ENCODE data around the gene LRIT3.

Gene LRIT3

DNA sequence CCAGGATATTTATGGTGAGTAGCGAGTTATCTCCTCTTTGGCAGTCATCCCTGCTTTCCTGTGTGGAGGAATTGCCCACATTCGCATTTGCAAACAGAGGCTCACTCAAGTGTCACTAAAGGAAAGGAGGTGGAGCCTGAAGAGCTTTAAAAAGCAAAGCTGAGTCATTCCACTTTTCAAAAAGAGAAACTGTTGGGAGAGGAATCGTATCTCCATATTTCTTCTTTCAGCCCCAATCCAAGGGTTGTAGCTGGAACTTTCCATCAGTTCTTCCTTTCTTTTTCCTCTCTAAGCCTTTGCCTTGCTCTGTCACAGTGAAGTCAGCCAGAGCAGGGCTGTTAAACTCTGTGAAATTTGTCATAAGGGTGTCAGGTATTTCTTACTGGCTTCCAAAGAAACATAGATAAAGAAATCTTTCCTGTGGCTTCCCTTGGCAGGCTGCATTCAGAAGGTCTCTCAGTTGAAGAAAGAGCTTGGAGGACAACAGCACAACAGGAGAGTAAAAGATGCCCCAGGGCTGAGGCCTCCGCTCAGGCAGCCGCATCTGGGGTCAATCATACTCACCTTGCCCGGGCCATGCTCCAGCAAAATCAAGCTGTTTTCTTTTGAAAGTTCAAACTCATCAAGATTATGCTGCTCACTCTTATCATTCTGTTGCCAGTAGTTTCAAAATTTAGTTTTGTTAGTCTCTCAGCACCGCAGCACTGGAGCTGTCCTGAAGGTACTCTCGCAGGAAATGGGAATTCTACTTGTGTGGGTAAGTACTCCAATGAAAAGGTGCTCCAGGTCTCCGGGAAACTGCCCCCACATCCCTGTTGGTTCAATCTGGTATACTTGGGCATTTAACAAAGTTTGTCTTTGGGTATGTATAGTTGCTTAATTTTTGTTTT is 65.0 kb downstream of the LRIT3 start, which contains the start of gene EGF:
TSS of gene EGF (plus strand) at position 178 of the 890 bp plus-strand sequence. CDS start at position 631, 453 bp downstream.
- H3K27ac ChIP-seq (ENCODE audit: low read depth, low read length) = peak within 1 kb of the TSS; percentile 74
- H3K4me3 ChIP-seq (ENCODE audit: low read length) = peak within 1 kb of the TSS; percentile 24; the same call in 1 of the 2 replicates
- WGBS = 61% methylated on average over 9 of the region's 9 CpGs
- H3K27me3 ChIP-seq (ENCODE audit: insufficient read depth, low read length) = no peaks in the 10 kb centered on the region
- H3K36me3 ChIP-seq (ENCODE audit: insufficient read depth, low read length) = no peaks in the 10 kb centered on the region
- no peaks in the 10 kb centered on the region for H3K9me3 ChIP-seq (ENCODE audit: insufficient read depth, low read depth, low read length)
- H3K9ac ChIP-seq (ENCODE audit: low read depth, low read length) = peak within 1 kb of the TSS; percentile 61
- peaks cover 36% of the 10 kb centered on the region for H3K4me1 ChIP-seq (ENCODE audit: insufficient read depth, low read length)

DNA sequence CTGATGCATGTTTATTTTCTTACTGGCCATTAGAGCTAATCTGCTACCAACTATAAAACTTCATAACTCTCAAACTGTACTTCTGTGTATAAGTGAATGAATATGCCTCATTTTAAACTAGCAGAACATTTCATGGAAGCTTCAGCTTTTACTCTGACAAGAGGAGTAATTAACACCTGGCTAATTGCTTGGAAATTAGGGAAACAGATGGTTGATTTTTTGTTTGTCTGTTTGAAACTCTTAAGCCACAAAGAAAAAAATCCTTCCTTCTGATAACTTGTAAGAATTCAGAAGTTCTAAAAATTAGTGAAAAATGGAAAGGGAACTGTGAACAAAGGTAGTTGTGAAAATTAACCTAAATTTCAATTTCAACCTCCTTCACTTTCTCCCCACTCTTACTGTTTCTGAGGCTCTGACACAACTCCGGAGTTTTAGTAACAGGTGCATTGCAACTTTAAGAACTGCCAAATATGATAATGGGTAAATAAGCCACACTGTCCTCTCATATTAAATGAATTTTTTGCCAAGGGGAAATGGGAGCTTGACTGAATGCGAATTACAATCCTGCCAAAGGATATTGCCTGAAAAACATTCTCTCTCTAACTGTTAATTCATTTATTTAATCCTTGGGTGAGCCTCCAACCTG is 65.8 kb downstream of the LRIT3 start:
- Histone ChIP-seq H3K36me3 (ENCODE audit: insufficient read depth, low read length) (no peaks in the 10 kb centered on the region), H3K9me3 (ENCODE audit: insufficient read depth, low read depth, low read length) (no peaks in the 10 kb centered on the region), H3K27me3 (ENCODE audit: insufficient read depth, low read length) (no peaks in the 10 kb centered on the region), H3K9ac (ENCODE audit: low read depth, low read length) (no peak overlapping the region), H3K4me1 (ENCODE audit: insufficient read depth, low read length) (peaks cover 36% of the 10 kb centered on the region), H3K27ac (ENCODE audit: low read depth, low read length) (no peak overlapping the region; the same call in 1 of the 2 replicates), H3K4me3 (ENCODE audit: low read length) (peak overlapping the region; percentile 24; the same call in 1 of the 2 replicates)
- WGBS = 86% methylated on average over 2 of the region's 2 CpGs

DNA sequence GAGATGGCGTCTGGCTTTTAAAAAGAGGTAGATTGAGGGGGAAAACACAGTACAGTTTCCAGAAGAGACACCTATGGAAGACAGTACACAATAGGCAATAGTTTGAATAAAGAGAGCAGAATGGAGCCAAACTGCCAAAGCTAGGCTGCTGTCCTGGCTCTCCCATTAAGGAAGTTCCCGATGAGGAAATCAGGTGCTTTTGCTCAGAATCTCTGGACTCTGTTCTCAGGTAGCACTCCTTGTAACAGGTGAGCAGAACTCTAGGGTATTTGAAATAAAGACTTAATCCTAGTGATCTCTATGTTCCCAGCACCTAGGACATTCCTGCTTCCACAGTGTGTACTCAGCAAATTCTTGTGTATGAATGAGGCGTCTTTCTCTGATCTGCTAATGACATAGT is 66.4 kb downstream of the LRIT3 start:
- no peak overlapping the region for H3K27ac ChIP-seq (ENCODE audit: low read depth, low read length)
- 83% methylated on average over 3 of the region's 3 CpGs for WGBS
- H3K9ac ChIP-seq (ENCODE audit: low read depth, low read length) = no peak overlapping the region
- no peaks in the 10 kb centered on the region for H3K27me3 ChIP-seq (ENCODE audit: insufficient read depth, low read length)
- H3K4me3 ChIP-seq (ENCODE audit: low read length) = no peak overlapping the region
- H3K9me3 ChIP-seq (ENCODE audit: insufficient read depth, low read depth, low read length) = no peaks in the 10 kb centered on the region
- H3K4me1 ChIP-seq (ENCODE audit: insufficient read depth, low read length) = peaks cover 36% of the 10 kb centered on the region
- no peaks in the 10 kb centered on the region for H3K36me3 ChIP-seq (ENCODE audit: insufficient read depth, low read length)

DNA sequence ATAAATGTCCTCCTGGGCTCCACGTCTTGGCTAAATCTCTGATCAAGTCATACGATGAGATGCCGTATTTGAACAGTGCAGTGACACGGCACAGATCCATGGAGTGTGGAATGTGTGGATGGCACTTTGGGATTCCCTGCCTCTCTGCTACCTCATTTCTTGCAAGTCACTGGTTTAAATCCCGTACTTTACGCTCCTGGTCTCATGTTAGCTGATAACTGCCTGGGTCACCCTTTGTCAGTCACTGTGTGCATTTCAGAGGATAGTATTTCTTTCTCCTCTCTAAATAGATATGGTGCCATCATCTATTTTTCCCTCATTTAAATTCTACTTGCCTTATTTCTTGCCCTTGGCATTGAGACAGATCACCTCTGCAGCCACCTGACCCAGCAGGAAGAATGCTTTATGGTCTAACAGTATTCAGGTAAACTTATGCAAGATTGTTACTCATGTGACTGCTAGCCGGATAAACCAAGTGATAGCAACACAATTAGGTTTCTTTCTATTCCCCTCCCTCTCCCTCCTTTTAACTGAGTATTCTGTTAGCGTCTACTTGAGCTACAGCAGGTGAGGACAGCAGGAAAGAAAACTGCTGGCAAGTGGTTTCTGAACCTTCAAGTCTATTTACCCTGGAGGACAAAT is 67.6 kb downstream of the LRIT3 start:
- no peaks in the 10 kb centered on the region for H3K36me3 ChIP-seq (ENCODE audit: insufficient read depth, low read length)
- no peak overlapping the region for H3K9ac ChIP-seq (ENCODE audit: low read depth, low read length)
- H3K27ac ChIP-seq (ENCODE audit: low read depth, low read length) = no peak overlapping the region
- no peaks in the 10 kb centered on the region for H3K27me3 ChIP-seq (ENCODE audit: insufficient read depth, low read length)
- no peaks in the 10 kb centered on the region for H3K9me3 ChIP-seq (ENCODE audit: insufficient read depth, low read depth, low read length)
- WGBS = 87% methylated on average over 8 of the region's 8 CpGs
- peaks cover 37% of the 10 kb centered on the region for H3K4me1 ChIP-seq (ENCODE audit: insufficient read depth, low read length)
- H3K4me3 ChIP-seq (ENCODE audit: low read length) = no peak overlapping the region

DNA sequence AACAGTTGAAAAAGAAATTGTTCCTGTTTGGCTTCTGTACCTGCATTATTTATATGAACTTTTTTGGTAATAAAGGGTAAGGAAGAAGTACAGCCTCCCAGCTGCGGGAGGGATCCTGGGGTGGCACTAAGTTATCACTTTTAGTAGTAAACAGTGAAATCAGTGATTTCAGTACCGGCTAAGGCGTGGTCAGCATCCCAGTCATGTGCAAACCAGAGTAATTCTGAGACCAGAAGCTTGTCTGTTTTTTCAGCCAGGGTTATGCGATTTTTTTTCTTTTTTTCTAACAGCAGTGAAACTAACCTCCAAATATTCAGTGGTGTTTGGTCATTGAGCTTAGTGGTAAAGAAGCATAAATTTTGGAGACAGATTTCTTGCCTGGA is 68.1 kb downstream of the LRIT3 start:
- H3K27ac ChIP-seq (ENCODE audit: low read depth, low read length) = no peak overlapping the region
- H3K4me1 ChIP-seq (ENCODE audit: insufficient read depth, low read length) = peaks cover 42% of the 10 kb centered on the region
- no peaks in the 10 kb centered on the region for H3K9me3 ChIP-seq (ENCODE audit: insufficient read depth, low read depth, low read length)
- H3K36me3 ChIP-seq (ENCODE audit: insufficient read depth, low read length) = no peaks in the 10 kb centered on the region
- 82% methylated on average over 4 of the region's 4 CpGs for WGBS
- no peak overlapping the region for H3K4me3 ChIP-seq (ENCODE audit: low read length)
- H3K9ac ChIP-seq (ENCODE audit: low read depth, low read length) = no peak overlapping the region
- no peaks in the 10 kb centered on the region for H3K27me3 ChIP-seq (ENCODE audit: insufficient read depth, low read length)

DNA sequence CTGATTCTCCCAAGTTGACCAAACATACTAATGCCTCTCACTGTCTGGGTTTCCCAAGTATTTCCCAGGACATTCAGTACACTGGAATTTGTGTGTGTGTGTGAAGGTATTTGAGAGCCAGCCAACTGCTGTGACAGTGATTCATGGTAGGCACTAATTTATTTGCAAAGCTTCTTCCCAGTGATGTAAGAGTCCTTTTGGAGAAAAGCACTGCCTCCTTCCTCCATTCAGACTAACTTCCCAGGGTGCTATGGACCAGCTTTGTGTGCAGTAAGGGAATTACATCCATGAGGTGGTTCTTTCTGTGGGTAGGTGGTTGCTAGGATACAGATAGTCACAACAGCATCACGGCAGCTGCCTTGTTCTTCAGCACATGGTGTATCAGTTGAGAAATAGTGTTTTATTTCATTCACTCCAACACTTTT is 73.5 kb downstream of the LRIT3 start:
- Histone ChIP-seq H3K4me3 (ENCODE audit: low read length) (no peak overlapping the region), H3K27ac (ENCODE audit: low read depth, low read length) (peak overlapping the region; percentile 62)
- WGBS = no CpG with 5 or more reads among the region's 1 CpG

More for the DNA sequence above, 73.5 kb downstream of the LRIT3 start:
- H3K27me3 ChIP-seq (ENCODE audit: insufficient read depth, low read length) = no peaks in the 10 kb centered on the region
- H3K36me3 ChIP-seq (ENCODE audit: insufficient read depth, low read length) = no peaks in the 10 kb centered on the region
- no peaks in the 10 kb centered on the region for H3K9me3 ChIP-seq (ENCODE audit: insufficient read depth, low read depth, low read length)
- peak overlapping the region; percentile 8; the same call in 1 of the 2 replicates for H3K9ac ChIP-seq (ENCODE audit: low read depth, low read length)
- peaks cover 17% of the 10 kb centered on the region; the same call in 1 of the 2 replicates for H3K4me1 ChIP-seq (ENCODE audit: insufficient read depth, low read length)

Measured in HUES64 (cell line).